T1000 (cell line): Measurements from ENCODE around the gene ZMYND11.

ENCODE experiments used
- DNase-seq: peaks from one replicate; lab custom pipeline; 2025; ENCODE audit warnings: mixed read lengths; lab: John Stamatoyannopoulos, UW

The ZMYND11 gene

GRCh38 chr10:135132-135600, at the start of gene ZMYND11:
ZMYND11 (plus strand) TSS chr10:135455; CDS start chr10:180013, 44,558 bp downstream.
- no peak for DNase-seq

- no peak for DNase-seq
These were observed 49.2 kb upstream of the ZMYND11 start for GRCh38 chr10:86031-86430.

- no peak for DNase-seq
These were observed 47.8 kb upstream of the ZMYND11 start for GRCh38 chr10:87177-88080.

- DNase-seq: no peak
These were observed 47.0 kb upstream of the ZMYND11 start for GRCh38 chr10:88253-88652.

DNA sequence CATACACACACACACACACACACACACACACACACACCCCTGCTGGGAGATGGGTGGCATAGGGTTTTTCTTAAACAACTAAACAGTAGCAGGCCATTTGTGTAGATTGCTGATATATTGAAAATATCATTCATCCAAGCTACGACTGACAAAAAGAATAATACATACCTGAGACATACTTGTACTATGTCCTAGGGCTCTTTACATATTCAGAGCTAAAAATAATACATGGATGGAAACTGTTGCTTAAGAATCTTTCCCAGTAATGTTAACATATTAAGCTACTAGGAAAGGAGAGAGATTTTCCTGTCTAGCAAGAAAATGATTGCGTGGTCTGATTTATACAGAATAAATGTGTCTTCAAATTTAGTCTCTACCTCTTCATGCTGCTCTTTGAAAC, 46.0 kb upstream of the ZMYND11 start:
- no peak for DNase-seq

DNA sequence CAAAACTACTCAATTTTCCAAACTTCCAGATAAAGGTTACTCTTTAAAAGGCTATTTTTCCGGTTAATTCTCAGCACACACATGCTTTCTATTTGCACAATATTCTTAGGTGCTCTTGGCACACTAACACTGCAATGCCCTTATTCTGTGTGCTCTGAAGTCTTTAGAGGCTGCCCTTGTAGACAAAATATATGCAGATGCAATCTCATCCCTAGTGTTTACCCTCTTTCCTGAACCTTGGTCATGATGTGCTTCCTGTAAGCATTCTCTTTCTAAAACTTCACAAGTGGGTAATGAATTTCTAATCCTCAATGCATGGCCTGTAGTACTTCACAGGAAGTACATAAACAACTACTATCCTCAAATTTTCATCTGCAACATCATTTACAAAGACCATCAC, 45.1 kb upstream of the ZMYND11 start:
- no peak for DNase-seq

GRCh38 chr10:91313-91712, 43.9 kb upstream of the ZMYND11 start:
- DNase-seq: no peak

GRCh38 chr10:92153-92552, 43.1 kb upstream of the ZMYND11 start:
- DNase-seq: no peak

GRCh38 chr10:92846-93245, 42.4 kb upstream of the ZMYND11 start:
- no peak for DNase-seq

GRCh38 chr10:94613-95012, 40.6 kb upstream of the ZMYND11 start:
- no peak for DNase-seq

DNA sequence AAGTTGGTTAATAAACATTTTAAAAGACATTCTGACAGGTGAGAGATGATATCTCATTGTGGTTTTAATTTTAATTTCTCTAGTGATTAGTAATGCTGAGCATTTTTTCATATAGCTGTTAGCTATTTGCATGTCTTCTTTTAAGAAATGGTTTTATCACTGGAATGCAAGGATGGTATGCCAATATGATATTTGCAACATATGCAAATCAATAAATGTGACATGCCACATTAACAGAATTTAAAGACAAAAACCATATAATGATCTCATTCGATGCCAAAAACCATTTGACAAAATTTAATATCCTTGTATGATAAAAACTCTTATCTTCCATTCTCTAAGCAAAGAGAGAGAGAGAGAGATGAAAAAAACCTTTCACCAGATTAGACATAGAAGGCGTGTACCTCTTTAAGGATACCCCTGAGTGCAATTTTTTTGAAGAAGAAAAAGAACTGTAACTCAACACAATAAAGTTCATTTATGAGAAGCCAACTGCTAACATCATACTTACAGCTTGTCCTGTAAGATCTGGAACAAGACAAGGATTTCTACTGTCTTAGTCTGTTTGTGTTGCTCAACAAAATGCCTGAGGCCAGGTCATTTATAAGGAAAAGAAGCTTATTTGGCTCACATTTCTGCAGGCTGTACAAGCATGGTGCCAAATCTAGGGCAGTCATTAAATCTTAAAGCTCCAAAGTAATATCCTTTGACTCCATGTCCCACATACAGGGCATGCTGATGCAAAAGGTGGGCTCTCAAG, 39.7 kb upstream of the ZMYND11 start:
- DNase-seq: no peak

GRCh38 chr10:96466-96865, 38.8 kb upstream of the ZMYND11 start:
- DNase-seq: no peak

GRCh38 chr10:104416-104815, 30.8 kb upstream of the ZMYND11 start:
- no peak for DNase-seq

GRCh38 chr10:104862-105565, 30.2 kb upstream of the ZMYND11 start:
- no peak for DNase-seq

DNA sequence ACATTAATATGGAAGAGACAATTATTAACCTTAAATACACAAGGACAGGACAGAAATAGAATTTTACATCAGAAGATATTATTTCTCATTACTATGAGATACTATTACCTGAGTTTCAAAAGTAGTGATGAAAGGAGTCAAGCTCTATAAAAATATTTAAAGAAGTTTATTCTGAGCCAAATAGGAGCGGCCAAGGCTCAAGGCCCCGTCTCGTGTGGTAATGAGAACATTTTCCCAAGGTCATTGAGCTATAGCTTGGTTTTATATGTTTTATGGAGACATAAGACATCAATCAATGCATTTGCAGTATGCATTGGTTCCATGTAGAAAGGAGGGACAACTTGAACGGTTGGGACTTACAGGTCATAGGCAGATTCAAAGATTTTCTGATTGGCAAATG, 29.4 kb upstream of the ZMYND11 start:
- no peak for DNase-seq

- DNase-seq: no peak
These were observed 28.5 kb upstream of the ZMYND11 start for GRCh38 chr10:106740-107139.

DNA sequence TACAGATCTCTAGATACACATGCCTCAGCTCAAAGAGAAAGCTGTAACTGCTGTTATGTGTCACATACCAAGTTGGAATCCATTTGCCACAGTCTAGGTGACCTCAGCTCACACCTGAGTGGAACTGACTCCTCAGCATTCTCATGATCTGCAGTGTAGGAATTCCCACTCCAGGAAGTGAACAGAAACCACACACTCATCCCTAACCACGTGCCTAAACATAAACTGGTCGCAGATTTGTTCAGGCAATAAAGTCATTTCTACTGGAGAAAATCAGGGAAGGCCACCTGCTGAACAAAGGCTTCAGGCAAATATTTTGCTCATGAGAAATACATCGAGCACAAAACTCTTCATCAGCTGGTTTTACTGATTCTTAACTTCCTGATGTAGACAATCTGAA, 23.0 kb upstream of the ZMYND11 start:
- DNase-seq: no peak

GRCh38 chr10:124874-125273, 10.4 kb upstream of the ZMYND11 start:
- DNase-seq: no peak

DNA sequence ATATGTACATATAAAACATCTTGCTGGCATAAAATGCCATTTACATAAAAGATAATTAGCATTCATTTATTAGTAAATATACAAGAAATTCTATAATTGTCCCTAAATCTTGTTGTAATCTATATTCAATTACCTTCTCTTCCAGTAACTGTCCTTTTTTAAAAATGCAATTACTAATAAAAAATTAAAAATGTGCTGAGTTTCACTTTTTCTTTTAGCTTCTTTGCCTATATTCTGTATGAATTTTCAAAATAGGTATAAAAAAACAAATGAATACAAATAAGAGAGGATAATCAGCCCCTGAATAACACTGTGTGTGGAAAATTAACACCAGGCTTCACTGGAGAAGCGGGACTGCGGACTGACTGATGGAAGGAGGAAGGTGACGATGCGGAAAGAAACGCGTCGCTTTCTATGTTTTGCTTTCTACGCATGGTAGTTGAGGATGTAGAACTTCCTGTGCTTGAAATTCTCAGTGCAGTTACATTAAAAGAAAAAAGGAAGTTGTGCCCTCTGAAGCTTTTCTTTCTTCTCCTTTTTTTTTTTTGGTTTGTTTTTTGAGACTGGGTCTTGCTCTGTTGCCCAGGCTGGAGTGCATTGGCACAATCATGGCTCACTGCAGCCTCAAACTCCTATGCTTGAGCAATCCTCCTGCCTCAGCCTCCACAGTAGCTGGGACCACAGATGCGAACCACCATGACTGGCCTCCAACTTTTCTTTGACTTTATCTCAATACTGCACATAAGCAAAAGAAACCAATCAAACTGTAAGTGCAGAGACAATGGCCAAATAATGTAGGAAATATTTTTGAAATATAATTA, 7.4 kb upstream of the ZMYND11 start:
- no peak for DNase-seq

DNA sequence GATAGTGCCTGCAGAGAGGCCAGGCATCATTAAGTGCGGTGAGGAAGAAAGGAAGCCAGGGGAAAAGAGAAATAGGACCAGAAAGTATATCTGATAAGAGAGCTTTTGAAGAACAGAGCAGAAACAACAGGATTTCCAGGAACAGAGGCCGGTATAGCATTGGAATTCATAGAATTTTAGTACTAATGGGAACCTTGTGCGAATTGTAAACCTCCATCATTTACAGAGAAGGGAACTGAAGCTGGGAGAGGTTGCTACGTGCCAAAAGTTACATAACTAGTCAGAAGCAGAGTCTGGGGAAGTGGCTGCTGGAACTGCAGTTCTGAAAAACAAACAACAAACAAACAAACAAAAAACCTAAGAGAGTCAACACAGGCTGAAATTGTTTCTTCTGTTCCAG, 5.4 kb upstream of the ZMYND11 start:
- no peak for DNase-seq
